Esophagus squamous epithelium (tissue), 4 donors: Measurements from ENCODE around the gene ADCK1.

Source experiments
- CTCF ChIP-seq, 6 experiments: fragments of 450-650 bp in 4 of 6; fragments of 200-600 bp in 2 of 6; sonication (generic) in 2 of 6; IDR thresholded peaks; one replicate each; pipeline ENCODE4 v1.5.1; 2016 to 2019; ENCODE audit warnings: antibody characterized with exemption in 6 of 6, mild to moderate bottlenecking in 4 of 6, moderate library complexity in 4 of 6
- POLR2A ChIP-seq, 4 donors: fragments of 450-650 bp; IDR thresholded peaks; one replicate each; pipeline ENCODE4 v1.6.1; 2017; ENCODE audit warnings: antibody characterized with exemption in 4 of 4, mild to moderate bottlenecking in 4 of 4, moderate library complexity in 3 of 4

- TF ChIP-seq CTCF (IDR thresholded peaks at IDR 0.05): no peak
- no peak for TF ChIP-seq POLR2A (IDR thresholded peaks at IDR 0.05)
Observed at GRCh38 chr14:77805706-77806105, 5.8 kb downstream of the ADCK1 start.
